ENCODE results near the gene PDGFD.

PDGFD gene

GRCh38 chr11:103920933-103921332 lies 243.0 kb downstream of the PDGFD start:
- no peak for DNase-seq

- DNase-seq = no peak
Measured at GRCh38 chr11:103920449-103920848, 243.5 kb downstream of the PDGFD start.

GRCh38 chr11:103910721-103911120 lies 253.2 kb downstream of the PDGFD start:
- no peak for DNase-seq

- no peak for DNase-seq
Measured at GRCh38 chr11:103907548-103908455, 256.1 kb downstream of the PDGFD start.

GRCh38 chr11:103907136-103907535 lies 256.8 kb downstream of the PDGFD start:
- DNase-seq = no peak

- peak in 1 of 51 donors; percentile 22 for DNase-seq
Measured at GRCh38 chr11:103906291-103906867, 257.6 kb downstream of the PDGFD start.

- no peak for DNase-seq
Measured at GRCh38 chr11:103904324-103904667, 259.7 kb downstream of the PDGFD start.

- no peak for DNase-seq
Measured at GRCh38 chr11:103903621-103904323, 260.2 kb downstream of the PDGFD start.

GRCh38 chr11:103902994-103903393 lies 261.0 kb downstream of the PDGFD start:
- no peak for DNase-seq

GRCh38 chr11:103901656-103902055 lies 262.3 kb downstream of the PDGFD start:
- no peak for DNase-seq

- DNase-seq = no peak
Measured at GRCh38 chr11:103898577-103899336, 265.2 kb downstream of the PDGFD start.

- no peak for DNase-seq
Measured at GRCh38 chr11:103898065-103898464, 265.9 kb downstream of the PDGFD start.

GRCh38 chr11:103897160-103897936 lies 266.6 kb downstream of the PDGFD start:
- no peak for DNase-seq

- DNase-seq = no peak
Measured at GRCh38 chr11:103895106-103895505, 268.8 kb downstream of the PDGFD start.

GRCh38 chr11:103894673-103895072 lies 269.3 kb downstream of the PDGFD start:
- DNase-seq = no peak

GRCh38 chr11:103894034-103894433 lies 269.9 kb downstream of the PDGFD start:
- no peak for DNase-seq

GRCh38 chr11:103893371-103893770 lies 270.6 kb downstream of the PDGFD start:
- DNase-seq = no peak

- peak in 2 of 51 donors; percentile 4 to 10 for DNase-seq
Measured at GRCh38 chr11:103892603-103893002, 271.3 kb downstream of the PDGFD start.

GRCh38 chr11:103890654-103891053 lies 273.3 kb downstream of the PDGFD start:
- no peak for DNase-seq

- no peak for DNase-seq
Measured at GRCh38 chr11:103889679-103890078, 274.3 kb downstream of the PDGFD start.

GRCh38 chr11:103888541-103888951 lies 275.4 kb downstream of the PDGFD start:
- DNase-seq = peak in 6 of 51 donors; percentile 2 to 52 (median 12)

All from hypothalamus (tissue), 51 donors.